K562 (cell line): ENCODE results near the gene ANKRD11. TPM values are rescaled to one million over a fixed set of nuclear protein-coding genes. Genes with fewer than 3 reads are reported as not detected.

Experiments
- ATAC-seq: fragments of 200-7000 bp; cut with Tn5 transposase; 3 replicates; pipeline ENCODE4 v1.9.1; 2020; ENCODE audit warnings: moderate library complexity
- BruUV-seq: library from RNA; stranded (reverse); fragments of 400-500 nt; replicated peaks from 2 replicates; lab custom pipeline; 2021; lab: Mats Ljungman, UMichigan
- CTCF ChIA-PET: fragments of 300-600 bp; formaldehyde crosslinking; extraction: SDS; loops from one replicate; lab custom pipeline; 2021; ENCODE audit warnings: low intra/inter-chr PET ratio; lab: Yijun Ruan, JAX
- POLR2A ChIA-PET: fragments of 300-600, 350-650 bp; sonication (Branson Sonifier 250); formaldehyde crosslinking; extraction: SDS; loops from one replicate; lab custom pipeline; 2021; ENCODE audit warnings: antibody characterized with exemption, inconsistent platforms; lab: Yijun Ruan, JAX
- DNase-seq, 4 experiments: peaks; one replicate each; pipeline versions ENCODE4 v3.0.0 to v3.0.0-alpha.2; 2011 to 2018; ENCODE audit warnings: low spot score in 3 of 4, mixed read lengths in 3 of 4; ENCODE audit errors: extremely low read depth in 1 of 4
- FAIRE-seq: peaks from 2 replicates; lab custom pipeline; 2011; peaks lifted over from hg19 to GRCh38; lab: Jason Lieb, UNC
- H2AFZ ChIP-seq: 2 replicates; pipeline ENCODE4 v1.6.0; 2011; ENCODE audit warnings: low read depth, low read length, control low read depth, inconsistent platforms
- H3K27ac ChIP-seq: fragments of 200-600 bp; 3 replicates; pipeline ENCODE4 v1.8.0; 2011; ENCODE audit warnings: low read depth, mild to moderate bottlenecking, control low read depth, inconsistent platforms, low read length, moderate library complexity, mixed read lengths; ENCODE audit errors: extremely low read depth
- H3K27me3 ChIP-seq, 2 experiments: fragments of 300-600 bp in 1 of 2; 2 replicates in 1 of 2; 3 replicates in 1 of 2; pipeline versions ENCODE4 v1.6.0 to v1.8.0; 2011; ENCODE audit warnings: inconsistent platforms in 2 of 2, low read length in 2 of 2, mild to moderate bottlenecking in 1 of 2, mixed read lengths in 1 of 2, moderate library complexity in 1 of 2; ENCODE audit not compliant: control insufficient read depth in 2 of 2, insufficient read depth in 2 of 2
- H3K36me3 ChIP-seq: fragments of 300-600 bp; 3 replicates; pipeline ENCODE4 v1.8.0; 2011; ENCODE audit warnings: mild to moderate bottlenecking, low read length, inconsistent platforms; ENCODE audit not compliant: control insufficient read depth, insufficient read depth
- H3K4me1 ChIP-seq, 2 experiments: fragments of 200-600 bp in 1 of 2; replicated peaks in 1 of 2; 2 replicates in 1 of 2; 3 replicates in 1 of 2; pipeline versions ENCODE4 v1.5.1 to v1.8.0; 2011; ENCODE audit warnings: inconsistent platforms in 2 of 2, low read length in 2 of 2, mild to moderate bottlenecking in 1 of 2, mixed read lengths in 1 of 2, moderate library complexity in 1 of 2; ENCODE audit not compliant: control insufficient read depth in 2 of 2, insufficient read depth in 2 of 2
- H3K4me2 ChIP-seq: 2 replicates; pipeline ENCODE4 v1.6.1; 2011; ENCODE audit warnings: low read length, control low read depth, inconsistent platforms, mixed read lengths; ENCODE audit not compliant: insufficient read depth
- H3K4me3 ChIP-seq: fragments of 200-600 bp; sonication (generic), shearing (Covaris generic); 2 replicates; pipeline ENCODE4 v1.5.1; 2016; ENCODE audit warnings: control low read depth, inconsistent platforms
- H3K79me2 ChIP-seq: fragments of 200-600 bp; 3 replicates; pipeline ENCODE4 v1.8.0; 2011; ENCODE audit warnings: low read length, inconsistent platforms; ENCODE audit not compliant: control insufficient read depth, insufficient read depth
- H3K9ac ChIP-seq, 2 experiments: 2 replicates each; pipeline versions ENCODE4 v1.6.0 to v1.6.1; 2011; ENCODE audit warnings: low read depth in 2 of 2, low read length in 2 of 2, control low read depth in 1 of 2, inconsistent platforms in 1 of 2, mild to moderate bottlenecking in 1 of 2, mixed read lengths in 1 of 2; ENCODE audit not compliant: insufficient read depth in 1 of 2
- H3K9me1 ChIP-seq: one replicate; pipeline ENCODE4 v1.6.0; 2011; ENCODE audit warnings: inconsistent platforms, mild to moderate bottlenecking, low read length, moderate library complexity; ENCODE audit not compliant: control insufficient read depth, insufficient read depth
- H3K9me3 ChIP-seq: replicated peaks from 2 replicates; pipeline ENCODE4 v1.5.1; 2011; ENCODE audit warnings: low read depth, low read length, inconsistent platforms; ENCODE audit not compliant: control insufficient read depth, insufficient read depth
- H4K20me1 ChIP-seq: replicated peaks from 2 replicates; pipeline ENCODE4 v1.6.1; 2011; ENCODE audit warnings: low read length, inconsistent platforms, mixed read lengths; ENCODE audit not compliant: control insufficient read depth, insufficient read depth
- ADNP ChIP-seq: fragments of 200-800 bp; sonication (Bioruptor generic); IDR thresholded peaks from 2 replicates; pipeline ENCODE4 v1.6.1; 2016; ENCODE audit warnings: missing genetic modification characterization, missing compliant biosample characterization
- ARID2 ChIP-seq: fragments of 450-650 bp; IDR thresholded peaks from 2 replicates; pipeline ENCODE4 v1.6.1; 2017; ENCODE audit warnings: antibody characterized with exemption, mild to moderate bottlenecking
- BDP1 ChIP-seq: IDR thresholded peaks from 3 replicates; pipeline ENCODE4 v1.6.1; 2011; ENCODE audit not compliant: insufficient read length, insufficient read depth
- JUND ChIP-seq, 2 experiments: IDR thresholded peaks; 2 replicates in 1 of 2; 3 replicates in 1 of 2; pipeline ENCODE4 v1.6.1; 2011; ENCODE audit warnings: borderline replicate concordance in 2 of 2, low read depth in 2 of 2, low read length in 2 of 2, improper control_type of control experiment in 1 of 2, missing biosample characterization in 1 of 2, missing genetic modification characterization in 1 of 2, missing genetic modification reagents in 1 of 2
- KLF1 ChIP-seq: fragments of 450-650 bp; IDR thresholded peaks from 2 replicates; pipeline ENCODE4 v1.6.1; 2016; ENCODE audit warnings: missing genetic modification characterization, missing compliant biosample characterization
- POLR2A ChIP-seq: fragments of 450-650 bp; conservative IDR thresholded peaks from 2 replicates; pipeline ENCODE4 v1.6.1; 2016
- POLR2AphosphoS2 ChIP-seq: IDR thresholded peaks from 2 replicates; pipeline ENCODE4 v1.6.1; 2012; ENCODE audit warnings: low read length, improper control_type of control experiment
- ZNF174 ChIP-seq: fragments of 250-450 bp; sonication (Bioruptor Pico); IDR thresholded peaks from 2 replicates; pipeline ENCODE4 v1.4.0; 2020; ENCODE audit warnings: mild to moderate bottlenecking
- ZNF766 ChIP-seq: fragments of 200-800 bp; sonication (Bioruptor generic); conservative IDR thresholded peaks from 2 replicates; pipeline ENCODE4 v1.6.1; 2016; ENCODE audit warnings: missing genetic modification characterization, missing compliant biosample characterization
- WGBS: fragments of 100-300 bp; shearing (Covaris generic); methylation state at CpG from one replicate; pipeline ENCODE4 v1.1.6; 2016; ENCODE audit warnings: low coverage, mixed read lengths; ENCODE audit not compliant: insufficient coverage; ENCODE audit errors: missing lambda C conversion rate; 5-methylcytosine and 5-hydroxymethylcytosine counted together
- in situ Hi-C: fragments of 300-500 bp; cut with MboI; formaldehyde crosslinking; loops from 4 replicates; pipeline ENCODE4 v1.15.0; 2018; ENCODE audit warnings: inconsistent platforms, mixed read lengths
- intact Hi-C: fragments of 100-400 bp; cut with micrococcal nuclease; formaldehyde crosslinking; loops from 2 replicates; pipeline ENCODE4 v1.14.2; 2022
- polyA plus RNA-seq, 8 experiments: library from polyadenylated mRNA; depleted of rRNA in 4 of 8; stranded (reverse) in 5 of 8; unstranded in 3 of 8; fragments of >200 nt; fragmentation: Nextera tagmentation in 2 of 8; fragmentation: Illumina TruSeq in 1 of 8; extraction: Ambion mirVana in 2 of 8; extraction: Trizol in 1 of 8; gene quantifications; 2 replicates each; pipeline versions ENCODE4 v1.2.1 to v1.2.3, GENCODE V29; 2011 to 2014; ENCODE audit warnings: inconsistent platforms in 1 of 8, missing spikeins in 1 of 8
- total RNA-seq, 7 experiments: library from RNA; depleted of rRNA in 6 of 7; stranded (reverse); fragments of >200 nt in 6 of 7; fragmentation: Illumina TruSeq in 2 of 7; extraction: Trizol in 2 of 7; gene quantifications; 2 replicates each; pipeline versions ENCODE4 v1.2.1 to v1.2.3, GENCODE V29; 2011 to 2021; ENCODE audit warnings: low replicate concordance in 1 of 7
- TF ChIP-seq, protein P1 (sequence below), 2 experiments: fragments of 450-650 bp; IDR thresholded peaks; 2 replicates each; pipeline ENCODE4 v1.6.1; 2018; ENCODE audit warnings: mild to moderate bottlenecking in 2 of 2, low read depth in 1 of 2; ENCODE audit not compliant: partially characterized antibody in 2 of 2
- TF ChIP-seq, protein P2 (sequence below): fragments of 450-650 bp; formaldehyde crosslinking; IDR thresholded peaks from 2 replicates; pipeline ENCODE4 v1.4.0; 2020; ENCODE audit warnings: mild to moderate bottlenecking

Gene ANKRD11
- total and polyA plus RNA-seq, 9 of the 15 experiments (the other 6 are each of a cell fraction or from before 2014, with no cell fraction given), result 4.7 to 126 (median 31.7) TPM

DNA sequence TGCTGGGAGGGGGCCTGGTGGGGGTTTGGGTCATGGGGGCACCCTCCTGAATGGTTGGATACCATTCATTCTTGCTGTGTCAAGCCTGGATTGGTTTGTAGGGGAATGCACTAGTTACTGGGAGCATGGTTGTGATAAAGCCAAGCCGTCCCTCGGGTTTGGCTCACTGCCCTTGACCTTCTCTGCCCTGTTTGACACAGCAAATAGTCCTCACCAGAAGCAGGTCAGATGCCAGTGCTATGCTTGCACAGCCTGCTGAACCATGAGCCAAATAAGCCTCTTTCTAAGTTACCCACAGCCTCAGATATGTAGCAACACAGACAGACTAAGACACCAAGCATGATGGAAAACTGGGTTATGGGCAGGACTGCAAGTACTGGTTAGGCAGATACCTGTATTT lies 258.3 kb downstream of the ANKRD11 start (continued):
- no peak for TF ChIP-seq KLF1 (tag)
- no peak for TF ChIP-seq ZNF766 (CRISPR knock-in tag)
- TF ChIP-seq, protein P1, sequence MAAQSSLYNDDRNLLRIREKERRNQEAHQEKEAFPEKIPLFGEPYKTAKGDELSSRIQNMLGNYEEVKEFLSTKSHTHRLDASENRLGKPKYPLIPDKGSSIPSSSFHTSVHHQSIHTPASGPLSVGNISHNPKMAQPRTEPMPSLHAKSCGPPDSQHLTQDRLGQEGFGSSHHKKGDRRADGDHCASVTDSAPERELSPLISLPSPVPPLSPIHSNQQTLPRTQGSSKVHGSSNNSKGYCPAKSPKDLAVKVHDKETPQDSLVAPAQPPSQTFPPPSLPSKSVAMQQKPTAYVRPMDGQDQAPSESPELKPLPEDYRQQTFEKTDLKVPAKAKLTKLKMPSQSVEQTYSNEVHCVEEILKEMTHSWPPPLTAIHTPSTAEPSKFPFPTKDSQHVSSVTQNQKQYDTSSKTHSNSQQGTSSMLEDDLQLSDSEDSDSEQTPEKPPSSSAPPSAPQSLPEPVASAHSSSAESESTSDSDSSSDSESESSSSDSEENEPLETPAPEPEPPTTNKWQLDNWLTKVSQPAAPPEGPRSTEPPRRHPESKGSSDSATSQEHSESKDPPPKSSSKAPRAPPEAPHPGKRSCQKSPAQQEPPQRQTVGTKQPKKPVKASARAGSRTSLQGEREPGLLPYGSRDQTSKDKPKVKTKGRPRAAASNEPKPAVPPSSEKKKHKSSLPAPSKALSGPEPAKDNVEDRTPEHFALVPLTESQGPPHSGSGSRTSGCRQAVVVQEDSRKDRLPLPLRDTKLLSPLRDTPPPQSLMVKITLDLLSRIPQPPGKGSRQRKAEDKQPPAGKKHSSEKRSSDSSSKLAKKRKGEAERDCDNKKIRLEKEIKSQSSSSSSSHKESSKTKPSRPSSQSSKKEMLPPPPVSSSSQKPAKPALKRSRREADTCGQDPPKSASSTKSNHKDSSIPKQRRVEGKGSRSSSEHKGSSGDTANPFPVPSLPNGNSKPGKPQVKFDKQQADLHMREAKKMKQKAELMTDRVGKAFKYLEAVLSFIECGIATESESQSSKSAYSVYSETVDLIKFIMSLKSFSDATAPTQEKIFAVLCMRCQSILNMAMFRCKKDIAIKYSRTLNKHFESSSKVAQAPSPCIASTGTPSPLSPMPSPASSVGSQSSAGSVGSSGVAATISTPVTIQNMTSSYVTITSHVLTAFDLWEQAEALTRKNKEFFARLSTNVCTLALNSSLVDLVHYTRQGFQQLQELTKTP (IDR thresholded peaks at IDR 0.05; ENCODE audit: low read depth in 1 of 2, partially characterized antibody in 2 of 2), result no peak
- TF ChIP-seq ADNP (tag), result no peak
- TF ChIP-seq, protein P2, sequence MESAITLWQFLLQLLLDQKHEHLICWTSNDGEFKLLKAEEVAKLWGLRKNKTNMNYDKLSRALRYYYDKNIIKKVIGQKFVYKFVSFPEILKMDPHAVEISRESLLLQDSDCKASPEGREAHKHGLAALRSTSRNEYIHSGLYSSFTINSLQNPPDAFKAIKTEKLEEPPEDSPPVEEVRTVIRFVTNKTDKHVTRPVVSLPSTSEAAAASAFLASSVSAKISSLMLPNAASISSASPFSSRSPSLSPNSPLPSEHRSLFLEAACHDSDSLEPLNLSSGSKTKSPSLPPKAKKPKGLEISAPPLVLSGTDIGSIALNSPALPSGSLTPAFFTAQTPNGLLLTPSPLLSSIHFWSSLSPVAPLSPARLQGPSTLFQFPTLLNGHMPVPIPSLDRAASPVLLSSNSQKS, result no peak

DNA sequence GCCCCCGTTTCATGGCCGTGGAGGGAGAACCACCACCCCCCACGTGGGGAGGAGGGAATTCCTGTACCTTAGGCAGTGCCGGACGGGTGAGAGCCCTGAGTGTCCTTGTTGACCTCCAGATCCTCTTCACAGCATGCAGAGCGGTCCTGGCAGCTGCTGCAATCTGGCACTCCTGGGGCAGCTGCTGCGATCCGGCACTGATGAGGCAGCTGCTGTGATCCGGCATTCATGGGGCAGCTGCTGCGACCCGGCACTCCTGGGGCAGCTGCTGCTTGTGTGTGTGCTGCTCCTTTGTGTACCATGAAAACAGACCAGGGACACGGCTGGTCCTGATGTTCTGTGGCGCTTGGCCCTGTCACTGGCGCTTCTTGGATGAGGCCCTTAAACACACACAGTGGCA lies 260.1 kb downstream of the ANKRD11 start:
- Histone ChIP-seq H3K4me1 (no peaks in the 10 kb centered on the region), H3K36me3 (peaks cover 84% of the 10 kb centered on the region), H3K9me3 (peaks cover 62% of the 10 kb centered on the region), H2AFZ (no peak overlapping the region), H3K4me3 (no peak overlapping the region), H3K27ac (no peak overlapping the region), H3K9me1 (no peaks in the 10 kb centered on the region), H4K20me1 (no peaks in the 10 kb centered on the region), H3K4me2 (no peak overlapping the region), H3K27me3 (no peaks in the 10 kb centered on the region), H3K9ac (no peak overlapping the region), H3K79me2 (no peaks in the 10 kb centered on the region)
- ChIA-PET CTCF (no interaction called here), POLR2A (no interaction called here)
- 97% methylated on average over 14 of the region's 14 CpGs for WGBS
- intact Hi-C loops (no loop called here), in situ Hi-C loops (no loop called here)
- no peak for TF ChIP-seq ZNF174 (CRISPR knock-in tag)
- no peak for TF ChIP-seq BDP1
- TF ChIP-seq ARID2, result no peak
- TF ChIP-seq JUND (IDR thresholded peaks at IDR 0.05; ENCODE audit: borderline replicate concordance, low read depth, low read length), result no peak
- no peak for TF ChIP-seq JUND (tag; IDR thresholded peaks at IDR 0.05; ENCODE audit: borderline replicate concordance, low read depth, low read length)
- TF ChIP-seq POLR2A, result no peak
- TF ChIP-seq POLR2AphosphoS2, result no peak
- no peak for DNase-seq
- no TSS peak for BruUV-seq
- no peak for ATAC-seq
- FAIRE-seq, result no peak
